HG03095 (cell line): Measurements from ENCODE around the gene PPP1R13B.
A peak's percentile ranks its signal among the peaks of the same experiment; 100 is the strongest.

Experiments used
- ATAC-seq: cut with Tn5 transposase; IDR thresholded peaks from one replicate; pipeline ENCODE4 v1.9.1; 2021; ENCODE audit warnings: moderate library complexity; ENCODE audit not compliant: unreplicated experiment

The PPP1R13B gene

DNA sequence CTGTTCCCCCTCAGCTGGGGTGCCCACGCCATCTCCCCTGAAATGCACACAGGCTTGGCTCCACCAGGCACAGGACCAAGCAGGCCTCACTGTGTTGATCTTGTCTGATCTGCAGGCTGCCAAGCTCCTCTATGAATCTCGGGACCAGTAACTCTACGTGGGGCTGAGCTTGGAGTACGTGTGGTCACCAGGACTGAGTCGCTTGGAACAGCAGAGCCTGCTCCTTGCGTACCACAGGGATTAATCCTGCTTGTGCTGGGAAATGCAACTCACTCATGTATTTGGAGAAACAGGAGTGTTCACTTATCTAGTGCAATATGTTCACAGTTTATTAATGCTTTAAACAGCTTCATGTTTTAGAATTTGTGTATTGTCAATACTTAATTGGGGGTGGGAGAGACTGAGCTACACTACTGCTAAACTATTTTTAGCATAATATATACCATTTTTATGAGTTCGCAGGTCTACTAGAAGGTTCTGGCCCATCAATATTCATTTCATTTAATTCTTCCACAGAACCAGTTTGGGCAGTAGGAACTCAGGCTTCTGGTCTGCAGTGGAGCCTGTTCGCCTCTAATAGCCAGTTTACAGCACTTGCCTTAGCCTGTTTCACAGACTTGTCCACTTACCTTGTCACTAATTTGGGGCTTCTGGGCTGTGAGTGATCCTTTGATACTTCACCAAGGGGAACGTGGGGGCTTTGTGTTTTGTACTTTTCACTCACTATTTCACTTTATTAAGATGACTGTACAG lies 114.3 kb downstream of the PPP1R13B start:
- ATAC-seq = no peak

DNA sequence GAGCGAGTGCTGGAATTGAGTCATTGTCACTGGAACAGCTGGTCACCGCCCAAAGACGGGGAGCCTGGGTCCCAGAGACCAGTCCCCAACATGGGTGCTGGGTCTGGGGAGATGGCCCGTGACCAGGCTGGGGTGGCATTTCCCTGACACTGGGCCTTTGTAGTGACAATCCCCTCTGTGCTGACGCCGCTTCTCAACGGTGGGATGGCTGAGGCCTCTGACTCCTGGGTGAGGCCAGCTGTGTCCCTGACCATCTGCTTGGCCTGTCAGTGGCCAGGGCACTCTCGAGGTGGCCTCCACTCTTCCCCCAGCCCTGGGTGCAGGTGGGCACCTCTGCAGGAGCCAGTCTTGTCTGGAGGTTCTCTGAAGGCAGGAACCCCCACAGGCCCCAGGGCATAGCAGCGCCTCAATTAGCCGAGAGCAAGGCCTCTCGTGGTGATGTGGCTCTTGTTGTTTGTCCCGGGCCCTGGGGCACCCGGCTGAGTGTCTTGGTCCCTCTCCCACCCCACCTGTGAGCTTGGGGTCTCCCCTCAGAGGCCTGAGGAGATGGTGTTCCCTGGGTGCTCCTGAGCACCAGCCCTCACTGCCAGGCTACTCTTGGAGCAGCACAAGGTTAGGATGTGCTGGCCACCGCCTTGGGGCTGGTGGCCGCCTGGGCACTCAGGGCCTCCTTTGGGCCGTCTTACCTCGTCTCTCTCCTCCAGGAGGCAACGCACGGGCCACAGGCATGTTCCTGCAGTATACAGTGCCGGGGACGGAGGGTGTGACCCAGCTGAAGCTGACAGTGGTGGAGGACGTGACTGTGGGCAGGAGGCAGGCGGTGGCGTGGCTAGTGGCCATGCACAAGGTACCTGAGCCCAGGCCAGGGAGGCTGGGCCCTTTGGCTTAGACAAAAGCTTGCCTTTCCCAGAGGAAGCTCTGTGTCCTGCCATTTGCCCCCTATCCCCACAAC lies 115.2 kb downstream of the PPP1R13B start:
- no peak for ATAC-seq

DNA sequence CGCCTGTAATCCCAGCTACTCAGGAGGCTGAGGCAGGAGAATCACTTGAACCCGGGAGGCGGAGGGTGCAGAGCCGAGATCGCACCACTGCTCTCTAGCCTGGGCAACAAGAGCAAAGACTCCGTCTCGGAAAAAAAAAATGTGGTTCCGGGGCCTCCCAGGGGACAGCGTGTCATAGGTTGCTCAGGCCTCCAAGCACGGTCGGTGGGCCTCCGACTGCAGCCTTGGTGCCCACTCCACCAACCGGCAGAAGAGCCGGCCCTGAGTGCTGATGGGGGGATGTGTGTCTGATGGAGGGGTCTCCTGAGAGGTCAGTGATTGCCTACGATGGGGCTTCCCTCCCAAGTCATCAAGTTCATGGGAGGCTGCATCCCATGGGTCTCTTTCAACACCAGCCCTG lies 115.9 kb downstream of the PPP1R13B start:
- no peak for ATAC-seq

DNA sequence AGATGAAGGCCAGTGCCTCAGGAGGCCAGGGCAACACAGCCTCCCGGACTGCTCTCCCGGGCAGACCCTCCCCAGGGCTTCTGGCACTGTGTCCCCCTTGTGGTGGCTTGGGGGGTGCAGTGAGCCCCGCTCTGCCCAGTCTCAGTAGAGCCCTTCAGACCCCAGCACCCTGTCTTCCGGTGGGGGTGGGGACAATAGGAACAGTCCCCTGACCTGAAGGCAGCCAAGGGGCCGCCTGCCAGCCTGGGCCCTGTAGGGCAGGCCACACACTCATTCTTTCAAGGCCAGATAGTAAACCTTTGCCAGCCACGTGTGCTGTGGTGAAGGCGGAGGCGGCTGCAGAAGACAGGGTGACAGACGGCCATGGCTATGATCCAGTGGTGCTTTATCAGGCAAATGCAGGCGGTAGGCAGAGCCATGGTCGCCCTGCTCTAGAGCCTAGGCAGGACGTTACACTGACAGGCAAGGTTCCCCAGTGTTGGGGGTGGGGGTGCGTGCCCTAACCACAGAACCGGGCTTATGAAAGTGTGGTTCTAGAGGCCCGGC lies 116.8 kb downstream of the PPP1R13B start:
- ATAC-seq = no peak

DNA sequence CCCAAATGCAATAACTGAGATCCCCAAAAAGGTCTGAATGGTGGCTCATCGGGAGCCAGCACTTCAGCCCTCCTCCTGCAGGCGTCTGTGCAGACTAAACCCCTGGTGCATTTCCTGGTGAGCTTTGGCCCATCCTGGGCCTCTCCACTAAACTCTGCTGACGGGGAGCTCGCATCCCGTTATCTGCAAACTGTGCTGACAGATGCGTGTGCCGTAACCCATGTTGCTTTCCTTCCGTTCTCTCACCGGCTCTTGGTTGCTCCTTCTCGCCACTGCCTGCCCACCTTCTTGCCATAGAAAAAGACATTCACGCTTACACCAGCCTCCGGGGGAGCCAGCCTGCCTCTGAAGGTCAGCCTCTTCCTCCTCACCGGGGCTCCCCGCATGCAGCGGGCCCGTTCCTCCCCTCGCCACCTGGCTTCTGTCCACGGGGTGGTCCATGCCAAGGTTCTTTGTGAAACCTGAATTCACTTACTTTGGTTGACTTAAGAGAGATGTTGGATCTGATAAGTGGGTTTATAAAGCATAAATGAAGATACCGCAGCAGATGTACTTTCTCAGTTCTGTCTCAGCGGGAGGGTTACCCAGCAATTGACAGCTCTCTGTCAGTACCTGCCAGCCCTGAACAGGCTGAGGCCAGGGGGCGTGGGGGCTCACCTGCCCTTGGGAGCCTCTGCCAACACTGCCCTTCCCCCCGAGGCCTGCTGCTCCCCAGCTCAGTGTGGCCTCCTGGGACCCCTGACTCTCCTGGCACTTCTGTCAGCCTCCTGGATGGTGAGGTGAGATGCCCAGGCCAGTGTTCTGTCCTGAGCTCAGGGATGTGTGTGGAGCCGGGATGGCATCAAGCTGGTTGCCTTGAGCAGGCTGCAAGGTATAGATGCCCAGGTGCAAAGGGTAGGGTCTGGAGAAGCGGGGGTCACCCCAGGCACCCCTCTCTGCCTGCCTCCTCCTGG lies 117.6 kb downstream of the PPP1R13B start:
- no peak for ATAC-seq

DNA sequence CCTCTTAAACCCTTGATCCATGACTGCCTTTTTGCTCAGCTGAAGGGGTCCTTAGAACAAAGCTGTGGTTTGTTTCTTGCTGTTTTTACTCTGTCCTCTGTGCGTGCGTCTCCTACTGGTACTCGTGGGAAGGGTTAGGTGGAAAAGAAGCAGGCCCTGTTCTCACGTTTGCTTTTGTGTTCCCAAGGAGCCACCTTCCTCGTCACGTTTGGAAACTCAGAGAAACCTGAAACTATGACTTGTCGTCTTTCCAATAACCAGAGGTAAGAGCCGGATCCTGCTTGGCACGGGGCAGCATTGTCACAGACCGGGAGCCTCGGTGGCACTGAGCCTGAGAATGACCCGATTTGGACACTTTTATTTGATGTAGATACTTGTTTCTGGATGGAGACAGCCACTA lies 118.7 kb downstream of the PPP1R13B start:
- ATAC-seq = no peak

DNA sequence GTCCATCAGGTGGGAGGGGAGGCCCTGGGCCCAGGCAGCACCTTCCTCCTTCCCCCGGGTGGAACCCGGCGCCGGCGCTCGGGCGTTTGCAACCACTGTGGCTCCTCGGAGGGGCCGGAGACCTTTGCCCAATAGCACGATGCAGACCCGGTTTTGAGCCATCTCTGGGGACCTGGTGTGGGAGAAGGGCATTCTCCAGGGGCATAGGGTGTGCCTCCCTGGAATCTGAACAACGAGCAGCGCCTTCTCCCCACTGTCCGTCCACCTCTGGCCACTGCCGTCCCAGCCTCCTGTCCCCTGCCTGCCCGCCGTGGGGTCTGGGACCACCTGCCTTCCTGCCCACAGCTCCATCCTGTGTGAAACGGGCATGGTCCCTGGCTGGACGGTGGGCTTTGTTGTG lies 119.2 kb downstream of the PPP1R13B start:
- ATAC-seq = no peak

DNA sequence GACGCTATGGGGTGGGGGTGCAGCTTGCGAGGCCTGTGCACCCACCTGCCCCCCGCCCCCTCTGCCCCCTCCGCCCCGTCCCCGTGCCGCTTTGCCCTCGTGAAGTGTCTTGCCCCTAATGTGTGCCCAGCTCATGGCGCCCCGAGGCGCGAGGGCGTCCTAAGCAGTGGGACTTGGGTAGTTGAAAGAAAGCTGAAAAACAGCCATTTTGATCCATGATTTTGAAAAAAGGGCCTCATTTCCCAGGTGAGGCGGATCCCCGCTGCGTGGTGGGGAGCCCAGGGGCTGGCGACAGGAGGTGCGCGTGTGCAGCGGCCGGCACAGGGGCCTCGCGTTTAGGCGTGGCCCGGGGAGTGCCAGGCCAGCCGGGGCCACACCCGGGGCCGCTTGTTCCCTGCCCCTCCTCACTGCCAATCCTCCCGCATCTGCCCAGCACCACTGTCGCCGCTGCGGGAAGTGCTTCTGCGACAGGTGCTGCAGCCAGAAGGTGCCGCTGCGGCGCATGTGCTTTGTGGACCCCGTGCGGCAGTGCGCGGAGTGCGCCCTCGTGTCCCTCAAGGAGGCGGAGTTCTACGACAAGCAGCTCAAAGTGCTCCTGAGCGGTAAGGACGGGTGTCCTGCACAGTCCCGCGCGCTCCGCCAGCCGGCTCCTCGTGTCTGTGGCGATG lies 119.9 kb downstream of the PPP1R13B start:
- no peak for ATAC-seq

DNA sequence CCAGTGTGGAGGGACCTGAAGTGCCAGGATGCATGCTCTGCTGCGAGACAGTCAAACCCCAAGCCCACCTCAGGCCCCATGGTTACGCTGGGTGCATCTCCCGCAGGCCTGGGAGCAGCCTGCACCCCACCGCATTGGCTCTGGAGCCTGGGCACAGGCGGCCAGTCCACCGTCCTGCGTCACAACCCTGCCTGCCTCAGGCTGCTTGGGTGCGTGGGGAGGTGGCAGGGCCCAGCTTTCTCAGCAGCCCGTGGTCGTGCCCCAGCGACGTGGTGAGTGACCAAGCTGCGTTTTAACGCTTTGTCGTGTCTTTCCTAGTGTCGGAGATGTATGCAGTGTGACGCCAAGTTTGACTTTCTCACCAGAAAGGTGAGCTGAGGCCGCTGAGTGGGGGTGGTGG lies 120.9 kb downstream of the PPP1R13B start:
- ATAC-seq = no peak

DNA sequence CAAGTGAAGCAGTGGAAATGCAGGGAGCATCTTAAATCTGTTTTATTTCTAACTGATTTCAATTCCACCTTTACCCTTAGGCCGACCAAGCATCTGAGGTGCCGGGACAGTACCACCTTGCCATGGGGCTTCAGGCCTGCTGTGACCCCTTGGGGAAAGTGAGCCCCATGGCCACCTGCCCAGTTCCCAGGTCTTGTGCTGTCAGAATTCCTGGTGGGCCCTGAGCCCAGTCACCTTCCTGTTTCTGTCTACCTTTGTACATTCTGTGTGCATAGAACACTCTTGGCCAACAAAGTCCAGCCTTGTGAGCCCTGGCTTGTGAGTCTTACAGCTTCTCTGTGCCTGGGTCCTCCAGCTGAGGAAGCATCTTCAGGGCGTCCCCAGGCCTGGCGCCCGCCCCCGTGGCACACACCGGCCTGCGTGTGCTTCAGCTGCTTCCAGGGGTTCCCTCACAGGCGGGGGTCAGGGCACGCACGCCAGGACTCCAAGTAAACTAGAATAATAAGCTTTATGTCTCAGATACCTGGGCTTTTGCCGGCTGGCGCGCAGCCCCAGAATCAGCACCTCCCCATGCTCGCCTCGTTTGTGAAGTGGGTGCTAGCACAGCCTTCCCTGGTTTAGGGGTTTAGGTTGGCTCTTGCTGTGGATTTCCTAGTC lies 121.5 kb downstream of the PPP1R13B start:
- no peak for ATAC-seq

DNA sequence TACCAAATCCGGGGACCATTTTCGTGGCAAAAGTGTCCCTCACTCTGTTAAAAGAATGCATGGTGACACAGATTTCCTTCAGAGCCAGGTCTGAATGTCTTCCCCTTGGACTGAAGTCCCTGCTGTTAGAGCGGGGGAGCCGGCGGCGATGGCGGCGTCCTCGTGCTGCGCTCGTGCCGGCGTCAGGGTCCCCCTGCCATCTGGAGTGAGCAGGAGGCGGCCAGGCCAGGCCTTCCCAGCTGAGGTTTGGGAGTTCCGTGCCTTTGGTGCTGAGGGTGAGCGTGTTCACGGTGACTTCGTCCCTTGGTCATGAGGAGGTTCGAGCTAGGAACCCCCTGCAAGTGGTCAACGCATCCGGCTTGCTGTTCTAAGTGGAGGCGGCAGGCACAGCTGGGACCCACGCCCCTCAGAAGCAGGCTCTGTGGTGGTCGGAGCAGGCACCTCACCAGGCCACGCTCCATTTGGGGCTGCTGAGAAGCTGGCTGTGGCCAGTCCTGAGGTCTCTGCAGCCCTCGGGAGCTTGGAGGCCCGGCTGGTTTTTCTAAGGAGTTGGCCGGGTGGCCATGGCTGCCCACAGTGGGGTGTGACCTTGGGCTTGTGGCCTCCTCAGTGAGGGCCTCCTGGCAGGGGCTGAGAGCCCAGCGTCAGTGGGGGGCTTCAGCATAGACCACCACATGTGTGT lies 122.2 kb downstream of the PPP1R13B start:
- ATAC-seq = no peak

DNA sequence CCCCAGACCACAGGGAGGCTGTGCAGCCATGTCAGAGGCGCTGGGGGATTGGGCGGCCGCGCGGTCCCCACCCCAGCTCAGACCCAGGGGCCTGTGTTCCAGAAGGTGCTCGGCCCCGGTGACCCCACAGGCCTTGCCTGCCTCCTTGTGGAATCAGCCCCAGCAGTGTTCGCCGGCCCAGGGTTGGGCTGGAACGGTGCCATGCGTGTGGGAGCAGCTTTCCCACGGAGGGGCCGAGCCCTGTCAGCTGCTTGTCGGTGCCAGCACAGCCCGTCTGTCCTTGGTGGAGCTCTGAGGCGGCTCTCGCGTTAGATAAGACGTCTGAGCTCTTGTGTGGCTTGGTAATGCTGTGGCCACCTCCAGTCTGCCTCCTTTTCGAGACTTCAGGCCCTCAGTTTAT lies 123.3 kb downstream of the PPP1R13B start:
- no peak for ATAC-seq

DNA sequence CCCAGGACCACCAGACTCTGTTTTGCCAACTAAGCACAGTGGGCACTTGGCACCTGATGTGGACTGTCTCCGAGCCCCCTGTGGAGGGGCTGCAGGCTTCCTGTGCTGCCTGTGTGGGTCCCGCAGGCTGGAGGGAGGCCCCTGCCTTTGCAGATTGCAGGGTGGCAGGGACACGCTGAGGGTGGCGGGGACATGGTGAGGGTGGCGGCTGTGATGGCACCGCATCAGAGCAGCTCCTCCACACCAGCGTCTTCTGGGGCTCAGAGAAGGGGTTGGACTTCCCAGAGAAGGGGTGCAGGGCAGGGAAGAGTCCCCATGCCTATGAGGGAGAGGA lies 123.7 kb downstream of the PPP1R13B start:
- no peak for ATAC-seq

DNA sequence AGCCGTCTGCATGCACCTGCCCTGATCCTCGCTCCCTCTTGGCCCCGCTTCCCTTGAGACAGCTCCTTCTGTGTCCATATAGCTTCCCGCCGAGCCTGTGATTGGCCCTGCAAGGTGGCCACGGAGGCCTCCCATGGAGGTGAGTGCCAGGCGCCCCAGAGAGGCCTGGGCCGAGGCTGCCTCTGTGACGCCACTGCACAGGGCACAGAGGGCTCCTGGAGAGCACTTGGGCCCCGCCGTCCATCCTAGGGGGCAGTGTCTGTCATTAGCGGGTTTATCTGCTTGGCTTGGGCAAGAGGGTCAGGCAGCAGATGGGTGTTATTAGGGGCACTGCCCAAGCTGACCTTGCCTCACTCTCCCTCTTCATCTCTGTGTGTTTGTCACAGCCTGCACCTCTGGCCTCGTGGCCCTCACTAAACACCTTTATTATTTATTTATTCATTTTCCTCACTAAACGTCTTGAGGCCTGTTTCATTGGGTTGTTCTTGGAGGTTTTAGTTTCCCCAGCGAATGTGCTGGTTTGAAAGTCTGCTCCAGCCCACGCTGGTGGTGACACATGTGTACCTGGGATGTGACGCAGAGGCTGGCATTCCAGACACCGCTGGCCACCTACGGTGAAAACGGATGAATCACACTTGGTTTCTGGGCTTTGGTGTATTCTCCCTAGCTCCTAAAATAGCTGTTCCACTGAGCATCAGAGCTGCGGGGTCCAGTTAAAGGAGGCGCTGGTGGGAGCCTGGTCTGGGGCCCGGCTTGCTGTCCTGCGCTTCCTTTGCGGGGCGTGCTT lies 125.8 kb downstream of the PPP1R13B start:
- no peak for ATAC-seq

DNA sequence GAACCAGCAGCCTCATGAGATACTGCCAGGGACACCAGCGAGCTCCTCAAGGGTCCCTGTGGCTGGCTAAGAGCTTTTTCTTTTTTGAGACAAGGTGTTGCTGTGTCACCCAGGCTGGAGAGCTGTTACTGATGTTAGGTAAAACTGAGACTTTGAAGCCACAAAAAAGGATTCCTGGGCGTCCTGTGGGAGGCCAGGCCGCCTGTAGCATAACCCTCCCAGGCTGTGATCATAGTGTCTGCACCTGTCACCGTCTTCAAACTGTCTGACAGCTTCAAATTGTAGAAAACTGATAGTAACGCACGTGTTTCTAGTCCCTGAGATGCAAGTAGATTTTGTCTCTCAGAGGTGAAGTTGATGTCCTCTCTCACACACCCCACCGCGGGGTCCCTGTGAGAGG lies 127.6 kb downstream of the PPP1R13B start:
- ATAC-seq = no peak

DNA sequence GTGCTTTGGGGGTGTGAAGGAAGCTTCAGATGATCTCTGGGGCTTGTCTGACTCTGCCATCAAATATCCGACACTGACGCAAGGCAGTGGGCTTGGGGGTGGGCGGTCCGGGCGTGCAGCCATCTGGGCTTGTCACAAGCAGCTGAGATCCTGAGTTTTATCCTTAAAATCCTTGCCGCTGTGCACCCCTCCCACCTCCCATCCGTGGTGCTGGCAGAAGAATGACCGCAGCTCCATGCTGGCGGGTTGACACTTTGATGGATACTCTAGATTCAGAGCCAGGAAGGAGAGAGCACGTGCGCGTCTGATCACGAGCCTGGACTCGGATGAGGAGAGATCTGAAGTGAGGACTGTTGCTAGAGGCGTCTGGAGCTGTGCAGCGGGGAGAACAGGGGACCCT lies 128.8 kb downstream of the PPP1R13B start:
- no peak for ATAC-seq

DNA sequence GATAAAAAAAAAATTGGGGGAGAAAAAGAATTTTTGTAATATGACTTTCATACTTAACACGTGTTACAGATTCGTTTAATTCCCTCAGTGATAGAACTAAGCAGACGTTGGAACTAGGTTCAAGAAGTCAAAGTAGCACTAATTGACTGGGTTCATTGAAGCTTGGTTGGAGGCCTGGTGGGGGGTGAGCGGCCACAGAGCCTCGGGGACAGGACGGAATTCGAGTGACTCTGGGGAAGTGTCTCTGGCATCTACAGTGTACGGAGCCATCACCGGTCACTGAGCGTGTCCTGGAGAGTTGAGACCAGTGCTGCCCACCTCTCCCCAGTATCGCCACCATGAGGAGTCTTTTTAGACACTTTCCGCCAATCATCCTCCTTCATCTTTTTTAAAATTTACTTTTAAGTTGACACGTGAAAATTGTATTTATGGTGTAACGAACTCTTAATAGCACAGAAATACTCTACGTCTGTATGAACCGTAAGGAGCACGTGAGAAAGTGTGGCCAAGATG lies 130.4 kb downstream of the PPP1R13B start:
- ATAC-seq = no peak

DNA sequence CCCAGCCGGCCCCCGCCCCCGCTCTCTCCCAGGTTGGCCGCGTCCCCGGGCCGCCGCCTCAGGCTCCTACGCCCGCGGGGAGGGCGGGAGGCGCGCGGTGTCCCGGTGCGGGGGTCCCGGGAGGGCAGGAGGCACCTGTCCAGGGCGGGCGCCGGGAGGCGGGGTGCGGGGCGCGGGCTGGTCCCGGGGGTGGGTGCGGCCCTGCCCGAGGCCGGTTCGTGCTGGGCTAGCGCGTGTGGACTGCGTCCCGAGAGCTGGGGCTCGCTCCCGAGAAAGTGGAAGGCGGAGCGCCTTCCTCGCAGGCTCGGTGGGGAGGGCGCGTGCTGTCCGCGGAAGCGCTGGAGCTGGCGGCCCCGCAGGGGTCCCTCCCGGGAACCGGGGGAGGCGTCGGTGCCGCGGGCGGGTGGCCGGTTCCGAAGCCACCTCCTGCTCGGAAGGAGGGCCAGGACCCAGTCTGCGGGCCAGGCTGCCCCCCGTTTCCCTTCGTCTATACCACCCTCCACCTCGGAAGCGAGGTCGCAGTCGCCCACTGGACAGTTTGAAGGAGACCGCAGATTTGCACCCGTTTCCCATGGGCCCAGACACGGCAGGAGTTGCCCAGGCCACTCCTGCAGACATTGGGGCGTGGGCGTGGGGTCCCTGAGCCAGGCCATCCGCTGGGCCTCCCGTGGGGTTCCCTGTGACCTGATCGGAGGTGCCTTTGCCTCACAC lies 131.1 kb downstream of the PPP1R13B start:
- ATAC-seq = peak; percentile 1
